Panc1 (cell line): Measurements from ENCODE around the gene KCTD1. TPM values are rescaled to one million over a fixed set of nuclear protein-coding genes. Genes with fewer than 3 reads are reported as not detected.
A peak's percentile ranks its signal among the peaks of the same experiment; 100 is the strongest.

Experiments
- ATAC-seq: fragments of 200-7000 bp; cut with Tn5 transposase; 2 replicates; pipeline ENCODE4 v1.9.1; 2020; ENCODE audit warnings: mild to moderate bottlenecking, moderate library complexity
- BruUV-seq: library from RNA; stranded (reverse); fragments of 400-500 nt; replicated peaks from 2 replicates; lab custom pipeline; 2021; lab: Mats Ljungman, UMichigan
- CTCF ChIA-PET: fragments of 300-600 bp; sonication (Branson Sonifier 250); formaldehyde crosslinking; loops from one replicate; lab custom pipeline; 2022; ENCODE audit warnings: antibody characterized with exemption; lab: Charles Lee
- POLR2A ChIA-PET: fragments of 300-600 bp; sonication (Branson Sonifier 250); formaldehyde crosslinking; loops from one replicate; lab custom pipeline; 2022; ENCODE audit warnings: antibody characterized with exemption; lab: Charles Lee
- DNase-seq: peaks from one replicate; pipeline ENCODE4 v3.0.0-alpha.2; 2010; ENCODE audit warnings: low read depth, low spot score
- H3K27ac ChIP-seq: 2 replicates; pipeline ENCODE4 v1.5.1; 2011; ENCODE audit warnings: mild to moderate bottlenecking, low read length, inconsistent platforms
- H3K27me3 ChIP-seq: fragments of 200-500 bp; sonication (Bioruptor generic); 2 replicates; pipeline ENCODE4 v1.6.0; 2014; ENCODE audit warnings: low read length, inconsistent platforms; ENCODE audit not compliant: control insufficient read depth, insufficient read depth
- H3K36me3 ChIP-seq: fragments of 200-500 bp; sonication (Bioruptor generic); 2 replicates; pipeline ENCODE4 v1.5.1; 2014; ENCODE audit warnings: inconsistent platforms, mild to moderate bottlenecking, low read length, moderate library complexity; ENCODE audit not compliant: control insufficient read depth, insufficient read depth
- H3K4me1 ChIP-seq: 2 replicates; pipeline ENCODE4 v1.5.1; 2011; ENCODE audit warnings: inconsistent platforms, mild to moderate bottlenecking, low read length, moderate library complexity; ENCODE audit not compliant: control insufficient read depth, insufficient read depth
- H3K4me3 ChIP-seq, 2 experiments: 2 replicates each; pipeline ENCODE4 v1.5.1; 2011 to 2012; ENCODE audit warnings: low read depth in 2 of 2, low read length in 2 of 2, mild to moderate bottlenecking in 2 of 2, inconsistent platforms in 1 of 2, moderate library complexity in 1 of 2
- H3K9me3 ChIP-seq: fragments of 200-500 bp; sonication (Bioruptor generic); 2 replicates; pipeline ENCODE4 v1.5.1; 2014; ENCODE audit warnings: low read depth, mild to moderate bottlenecking, inconsistent platforms, low read length, moderate library complexity; ENCODE audit not compliant: control insufficient read depth, insufficient read depth
- POLR2AphosphoS5 ChIP-seq: IDR thresholded peaks from 2 replicates; pipeline ENCODE4 v1.6.1; 2012; ENCODE audit warnings: mild to moderate bottlenecking, low read depth, low read length, moderate library complexity
- SIN3A ChIP-seq: IDR thresholded peaks from 2 replicates; pipeline ENCODE4 v1.6.1; 2012; ENCODE audit warnings: low read depth, mild to moderate bottlenecking, low read length, moderate library complexity, borderline replicate concordance; ENCODE audit not compliant: insufficient read depth
- TCF7L2 ChIP-seq: IDR thresholded peaks from 2 replicates; pipeline ENCODE4 v1.6.1; 2011; ENCODE audit warnings: mild to moderate bottlenecking, low read depth, low read length, inconsistent platforms
- in situ Hi-C: cut with HindIII; loops from 2 replicates; pipeline ENCODE4 v1.10.0; 2016; ENCODE audit warnings: low sequenced_read_pairs, low pct_unique_long_range_greater_than_20kb
- intact Hi-C: fragments of 100-400 bp; cut with micrococcal nuclease; formaldehyde crosslinking; loops from one replicate; pipeline ENCODE4 v1.10.0; 2022; ENCODE audit not compliant: unreplicated experiment
- total RNA-seq: library from RNA; stranded (reverse); gene quantifications from one replicate; pipeline ENCODE4 v1.2.1, GENCODE V29; 2021; ENCODE audit not compliant: unreplicated experiment
- TF ChIP-seq, protein P1 (sequence below): fragments of 450-650 bp; IDR thresholded peaks from 2 replicates; pipeline ENCODE4 v1.5.1; 2017; ENCODE audit warnings: mild to moderate bottlenecking
- TF ChIP-seq, protein P2 (sequence below), 2 experiments: IDR thresholded peaks; 2 replicates each; pipeline ENCODE4 v1.6.1; 2011 to 2012; ENCODE audit warnings: low read depth in 2 of 2, control low read depth in 1 of 2, low read length in 1 of 2, mild to moderate bottlenecking in 1 of 2, moderate library complexity in 1 of 2; ENCODE audit not compliant: insufficient read depth in 1 of 2

The KCTD1 gene
- total RNA-seq, 1 experiment from 2014 or later = 34.4 TPM

DNA sequence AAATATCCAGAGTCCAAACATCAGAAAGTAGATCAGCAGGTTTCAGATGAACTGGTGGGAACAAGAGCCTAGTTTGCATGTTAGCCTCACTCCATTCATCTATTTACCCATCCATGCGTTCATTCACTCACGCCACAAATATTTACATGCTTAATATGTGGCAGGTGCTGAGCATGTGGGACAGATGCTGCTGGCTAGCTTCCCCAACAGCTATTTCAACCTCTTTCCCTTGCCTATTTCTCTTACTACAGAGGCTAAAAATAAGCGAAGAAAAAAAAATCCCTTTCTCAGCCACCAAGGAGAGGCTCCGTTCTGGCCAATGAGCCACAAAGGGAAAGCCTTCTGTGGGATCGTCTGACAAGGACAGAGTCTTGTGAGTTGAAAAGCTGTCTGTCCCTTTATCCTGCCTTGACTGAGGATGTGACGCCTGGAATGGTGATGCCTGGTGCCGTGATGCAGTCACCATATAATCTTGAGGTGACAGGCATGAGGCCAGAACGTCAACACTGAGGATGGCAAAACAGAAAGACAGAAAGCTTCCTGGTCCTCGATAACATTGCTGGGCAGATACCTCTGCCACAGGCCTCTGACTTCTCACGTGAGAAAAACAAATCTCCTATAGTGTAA is 78.2 kb downstream of the KCTD1 start:
- H3K27ac ChIP-seq = no peak overlapping the region
- peaks cover 2% of the 10 kb centered on the region; the same call in 1 of the 2 replicates for H3K36me3 ChIP-seq
- 0 out of 2 replicates have a peak, but pooled peaks cover 4% of the 10 kb centered on the region for H3K4me1 ChIP-seq
- ATAC-seq (no peak), DNase-seq (no peak)
- H3K4me3 ChIP-seq = no peak overlapping the region
- in situ Hi-C loops = no loop called here
- intact Hi-C loops = no loop called here
- no TSS peak for BruUV-seq
- H3K27me3 ChIP-seq = no peaks in the 10 kb centered on the region
- TF ChIP-seq SIN3A = no peak
- TF ChIP-seq, protein P1, sequence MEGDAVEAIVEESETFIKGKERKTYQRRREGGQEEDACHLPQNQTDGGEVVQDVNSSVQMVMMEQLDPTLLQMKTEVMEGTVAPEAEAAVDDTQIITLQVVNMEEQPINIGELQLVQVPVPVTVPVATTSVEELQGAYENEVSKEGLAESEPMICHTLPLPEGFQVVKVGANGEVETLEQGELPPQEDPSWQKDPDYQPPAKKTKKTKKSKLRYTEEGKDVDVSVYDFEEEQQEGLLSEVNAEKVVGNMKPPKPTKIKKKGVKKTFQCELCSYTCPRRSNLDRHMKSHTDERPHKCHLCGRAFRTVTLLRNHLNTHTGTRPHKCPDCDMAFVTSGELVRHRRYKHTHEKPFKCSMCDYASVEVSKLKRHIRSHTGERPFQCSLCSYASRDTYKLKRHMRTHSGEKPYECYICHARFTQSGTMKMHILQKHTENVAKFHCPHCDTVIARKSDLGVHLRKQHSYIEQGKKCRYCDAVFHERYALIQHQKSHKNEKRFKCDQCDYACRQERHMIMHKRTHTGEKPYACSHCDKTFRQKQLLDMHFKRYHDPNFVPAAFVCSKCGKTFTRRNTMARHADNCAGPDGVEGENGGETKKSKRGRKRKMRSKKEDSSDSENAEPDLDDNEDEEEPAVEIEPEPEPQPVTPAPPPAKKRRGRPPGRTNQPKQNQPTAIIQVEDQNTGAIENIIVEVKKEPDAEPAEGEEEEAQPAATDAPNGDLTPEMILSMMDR = no peak
- TF ChIP-seq POLR2AphosphoS5 = no peak
- no peak for TF ChIP-seq TCF7L2
- TF ChIP-seq, protein P2, sequence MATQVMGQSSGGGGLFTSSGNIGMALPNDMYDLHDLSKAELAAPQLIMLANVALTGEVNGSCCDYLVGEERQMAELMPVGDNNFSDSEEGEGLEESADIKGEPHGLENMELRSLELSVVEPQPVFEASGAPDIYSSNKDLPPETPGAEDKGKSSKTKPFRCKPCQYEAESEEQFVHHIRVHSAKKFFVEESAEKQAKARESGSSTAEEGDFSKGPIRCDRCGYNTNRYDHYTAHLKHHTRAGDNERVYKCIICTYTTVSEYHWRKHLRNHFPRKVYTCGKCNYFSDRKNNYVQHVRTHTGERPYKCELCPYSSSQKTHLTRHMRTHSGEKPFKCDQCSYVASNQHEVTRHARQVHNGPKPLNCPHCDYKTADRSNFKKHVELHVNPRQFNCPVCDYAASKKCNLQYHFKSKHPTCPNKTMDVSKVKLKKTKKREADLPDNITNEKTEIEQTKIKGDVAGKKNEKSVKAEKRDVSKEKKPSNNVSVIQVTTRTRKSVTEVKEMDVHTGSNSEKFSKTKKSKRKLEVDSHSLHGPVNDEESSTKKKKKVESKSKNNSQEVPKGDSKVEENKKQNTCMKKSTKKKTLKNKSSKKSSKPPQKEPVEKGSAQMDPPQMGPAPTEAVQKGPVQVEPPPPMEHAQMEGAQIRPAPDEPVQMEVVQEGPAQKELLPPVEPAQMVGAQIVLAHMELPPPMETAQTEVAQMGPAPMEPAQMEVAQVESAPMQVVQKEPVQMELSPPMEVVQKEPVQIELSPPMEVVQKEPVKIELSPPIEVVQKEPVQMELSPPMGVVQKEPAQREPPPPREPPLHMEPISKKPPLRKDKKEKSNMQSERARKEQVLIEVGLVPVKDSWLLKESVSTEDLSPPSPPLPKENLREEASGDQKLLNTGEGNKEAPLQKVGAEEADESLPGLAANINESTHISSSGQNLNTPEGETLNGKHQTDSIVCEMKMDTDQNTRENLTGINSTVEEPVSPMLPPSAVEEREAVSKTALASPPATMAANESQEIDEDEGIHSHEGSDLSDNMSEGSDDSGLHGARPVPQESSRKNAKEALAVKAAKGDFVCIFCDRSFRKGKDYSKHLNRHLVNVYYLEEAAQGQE (IDR thresholded peaks at IDR 0.05; ENCODE audit: insufficient read depth in 1 of 2, low read depth in 2 of 2, low read length in 1 of 2) = no peak
- CTCF ChIA-PET = no interaction called here
- POLR2A ChIA-PET = no interaction called here
- no peaks in the 10 kb centered on the region for H3K9me3 ChIP-seq

DNA sequence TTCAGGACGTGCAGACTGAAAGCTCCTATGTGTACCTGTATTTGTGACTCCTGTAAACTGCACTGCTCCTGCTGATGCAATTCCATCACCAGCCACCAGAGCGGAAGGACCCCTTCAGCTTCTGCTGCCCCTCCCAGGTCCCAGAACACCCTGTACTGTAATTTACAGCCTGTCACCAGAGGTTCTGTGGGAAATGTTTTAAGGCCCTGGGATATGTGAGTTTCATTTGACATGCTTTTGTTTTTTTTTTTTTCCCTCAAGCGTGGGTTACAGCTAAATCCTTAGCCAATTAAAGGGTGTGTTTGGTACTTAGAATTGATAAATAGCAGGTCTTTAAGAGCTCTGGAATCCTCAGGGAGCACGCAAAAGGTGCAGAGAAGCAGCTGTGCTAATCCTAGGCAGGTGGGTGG is 79.4 kb downstream of the KCTD1 start:
- peak; percentile 87 for ATAC-seq
- TF ChIP-seq TCF7L2 = no peak
- TF ChIP-seq, protein P1 = peak; percentile 79
- no TSS peak for BruUV-seq
- Histone ChIP-seq H3K27me3 (no peaks in the 10 kb centered on the region), H3K4me1 (0 out of 2 replicates have a peak, but pooled peaks cover 4% of the 10 kb centered on the region), H3K4me3 (no peak overlapping the region), H3K9me3 (no peaks in the 10 kb centered on the region), H3K27ac (no peak overlapping the region; the same call in 1 of the 2 replicates), H3K36me3 (no peaks in the 10 kb centered on the region)
- in situ Hi-C loops = no loop called here
- ChIA-PET POLR2A (no interaction called here), CTCF (interaction anchor here (0.6 to 0.7 kb wide), 3 partner anchors 11 to 85 kb away, joined by 3 to 12 read pairs (median 3); no protein-coding TSS in a partner anchor)
- intact Hi-C loops = no loop called here
- no peak for DNase-seq
